Stimulated activated CD4-positive, alpha-beta T cell treated with anti-CD3 and anti-CD28 coated beads, Interleukin-15, amount 100 ng/mL, for 24 hours (primary cell): ENCODE results near the gene BTBD9.

ENCODE experiments used
- DNase-seq: peaks from one replicate; pipeline ENCODE4 v3.0.0-alpha.2; 2020

BTBD9 gene

GRCh38 chr6:38153798-38154345 lies 485.9 kb downstream of the BTBD9 start:
- DNase-seq = no peak

DNA sequence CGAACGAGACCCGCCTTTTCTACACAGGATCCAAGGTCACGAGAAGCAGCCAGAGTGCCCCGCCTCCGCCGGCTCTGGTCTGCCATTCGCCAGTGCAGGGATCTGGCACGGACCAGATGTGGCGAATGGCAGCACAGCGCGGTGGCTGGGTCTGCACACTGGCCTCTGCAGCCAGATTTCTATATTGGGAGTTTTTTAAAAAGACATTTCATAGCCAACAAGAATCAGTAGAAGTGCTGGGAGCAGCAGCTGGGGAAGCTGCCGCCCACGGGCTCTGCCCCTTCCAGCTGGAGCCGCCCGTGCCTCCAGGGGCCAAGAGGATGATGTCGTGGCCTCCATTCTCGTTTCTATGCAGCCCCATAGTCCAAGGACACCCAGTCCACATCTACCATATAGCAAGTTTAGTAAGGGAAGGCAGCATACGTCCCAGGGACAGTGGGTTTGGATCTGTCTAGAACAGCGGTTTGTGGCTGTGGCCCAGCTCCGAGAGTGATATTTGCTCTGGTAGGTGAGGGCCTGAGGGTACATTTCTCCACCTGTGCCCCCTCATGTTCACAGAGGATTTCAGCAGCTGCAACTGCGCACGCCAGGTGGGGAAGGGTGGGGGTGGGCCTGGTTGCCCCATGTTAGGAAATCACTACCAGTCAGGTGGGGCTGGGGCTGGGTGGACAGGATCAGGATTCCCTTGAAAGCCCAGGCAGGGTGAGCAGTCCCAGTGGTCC lies 486.5 kb downstream of the BTBD9 start:
- DNase-seq = no peak

- DNase-seq = no peak
Observed at GRCh38 chr6:38152620-38153019, 487.1 kb downstream of the BTBD9 start.

- no peak for DNase-seq
Observed at GRCh38 chr6:38151580-38152500, 487.9 kb downstream of the BTBD9 start.

GRCh38 chr6:38150681-38151296 lies 488.9 kb downstream of the BTBD9 start:
- DNase-seq = no peak

DNA sequence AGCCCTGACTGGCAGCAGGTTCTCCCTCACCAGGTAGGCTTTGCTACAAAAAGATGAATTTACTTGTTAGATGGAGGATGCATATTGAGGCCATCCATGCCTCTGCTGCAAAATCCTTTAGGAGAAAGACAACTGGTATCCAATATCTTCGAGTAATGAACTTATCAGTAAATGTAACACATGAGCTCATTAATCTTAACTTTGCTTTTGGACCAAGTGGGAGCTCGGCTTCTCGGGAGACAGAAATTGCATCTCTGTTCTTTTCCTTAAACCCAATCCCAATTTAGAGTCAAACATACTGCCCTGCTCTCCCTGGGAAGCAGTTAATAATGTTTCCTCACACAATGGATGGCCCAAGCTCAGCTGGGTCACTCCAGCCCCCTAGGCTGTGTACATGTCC lies 489.7 kb downstream of the BTBD9 start:
- no peak for DNase-seq

DNA sequence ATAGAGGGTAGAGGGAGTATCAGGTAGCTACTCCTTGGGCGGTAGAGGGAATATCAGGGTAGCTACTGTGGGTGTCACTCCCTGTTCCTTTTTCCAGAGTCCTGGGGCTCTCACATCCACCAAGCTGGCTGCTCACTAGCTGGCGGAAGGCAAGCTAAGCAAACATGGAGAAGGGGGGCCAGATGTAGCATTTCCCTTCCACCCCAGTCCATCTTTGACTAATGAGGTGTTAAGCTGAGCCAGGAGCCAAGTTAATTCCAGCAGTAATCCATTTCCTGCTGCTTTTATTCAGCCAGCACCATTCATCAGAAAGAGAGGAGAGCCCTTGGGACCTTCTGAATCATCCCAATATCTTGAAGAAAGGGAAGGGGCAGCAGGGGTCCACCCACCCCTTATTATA lies 490.2 kb downstream of the BTBD9 start:
- DNase-seq = no peak

GRCh38 chr6:38148606-38149005 lies 491.1 kb downstream of the BTBD9 start:
- DNase-seq = no peak

- no peak for DNase-seq
Observed at GRCh38 chr6:38146734-38147027, 493.0 kb downstream of the BTBD9 start.

- no peak for DNase-seq
Observed at GRCh38 chr6:38146021-38146733, 493.6 kb downstream of the BTBD9 start.

GRCh38 chr6:38144365-38144945 lies 495.3 kb downstream of the BTBD9 start:
- DNase-seq = no peak

- DNase-seq = no peak
Observed at GRCh38 chr6:38143191-38144150, 496.3 kb downstream of the BTBD9 start.

GRCh38 chr6:38142178-38142902 lies 497.4 kb downstream of the BTBD9 start:
- DNase-seq = no peak

DNA sequence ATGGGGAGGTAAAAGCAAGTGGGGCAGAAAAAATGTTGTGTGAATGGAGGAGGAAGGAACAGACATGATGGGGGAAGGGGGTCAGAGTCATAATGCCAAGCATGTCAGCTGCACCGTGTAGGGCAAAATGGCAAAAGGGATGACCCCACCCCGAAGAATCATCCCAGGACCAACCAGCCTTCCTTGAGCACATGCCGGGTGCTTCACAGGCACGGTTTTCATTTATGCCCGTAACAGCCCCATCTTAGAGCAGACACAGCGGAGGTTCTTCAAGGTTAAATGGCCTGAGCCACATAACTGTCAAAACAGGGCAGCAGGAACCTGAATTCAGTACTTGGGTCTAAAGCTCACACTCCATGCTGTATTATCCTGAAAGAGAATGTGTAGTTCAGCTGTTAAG lies 498.0 kb downstream of the BTBD9 start:
- no peak for DNase-seq

- DNase-seq = no peak
Observed at GRCh38 chr6:38141085-38141484, 498.6 kb downstream of the BTBD9 start.

GRCh38 chr6:38138374-38138773 lies 501.4 kb downstream of the BTBD9 start:
- DNase-seq = no peak

GRCh38 chr6:38137608-38138265 lies 502.0 kb downstream of the BTBD9 start:
- no peak for DNase-seq

- no peak for DNase-seq
Observed at GRCh38 chr6:38136547-38136946, 503.2 kb downstream of the BTBD9 start.

DNA sequence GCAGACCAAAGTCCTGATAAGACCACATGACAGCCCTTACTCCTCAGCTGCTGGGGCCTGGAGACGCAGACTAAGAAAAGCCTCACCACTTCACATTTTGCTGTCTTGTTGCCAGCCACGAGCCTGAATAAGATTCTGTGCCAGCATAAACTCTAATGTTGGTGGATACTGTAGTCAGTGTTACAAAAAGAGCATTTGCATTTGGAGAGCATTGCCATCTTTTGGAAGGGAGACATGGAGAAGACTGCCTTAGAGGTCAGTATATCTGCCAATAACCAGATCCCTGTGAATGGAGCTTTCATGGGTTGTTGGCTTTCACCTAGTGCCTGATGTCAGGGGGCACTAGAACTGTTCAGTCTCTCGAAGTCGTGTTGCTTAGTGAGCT lies 505.0 kb downstream of the BTBD9 start:
- no peak for DNase-seq
